Sigmoid colon (tissue), 4 donors: Measurements from ENCODE around the gene UNG.

Source experiments
- CTCF ChIP-seq, 4 experiments: fragments of 450-650 bp in 3 of 4; fragments of 200-600 bp in 1 of 4; IDR thresholded peaks; one replicate each; pipeline ENCODE4 v1.5.1; 2016 to 2019; ENCODE audit warnings: antibody characterized with exemption in 4 of 4, mild to moderate bottlenecking in 3 of 4, moderate library complexity in 2 of 4
- EP300 ChIP-seq, 4 donors: sonication (generic); formaldehyde crosslinking; IDR thresholded peaks; one replicate each; pipeline ENCODE4 v1.6.1; 2017; ENCODE audit warnings: antibody characterized with exemption in 4 of 4
- POLR2A ChIP-seq, 2 donors: fragments of 450-650 bp; IDR thresholded peaks; one replicate each; pipeline ENCODE4 v1.6.1; 2016; ENCODE audit warnings: antibody characterized with exemption in 2 of 2, mild to moderate bottlenecking in 2 of 2, moderate library complexity in 2 of 2
- POLR2AphosphoS5 ChIP-seq, 4 donors: sonication (generic); formaldehyde crosslinking; IDR thresholded peaks; one replicate each; pipeline ENCODE4 v1.6.1; 2017; ENCODE audit warnings: antibody characterized with exemption in 4 of 4

- no peak for TF ChIP-seq CTCF (IDR thresholded peaks at IDR 0.05)
- TF ChIP-seq POLR2A (IDR thresholded peaks at IDR 0.05) = no peak
- TF ChIP-seq POLR2AphosphoS5 (IDR thresholded peaks at IDR 0.05) = peak in 3 of 4 donors; percentile 31 to 59 (median 34)
- TF ChIP-seq EP300 (IDR thresholded peaks at IDR 0.05) = peak in 1 of 4 donors; percentile 33
Observed at GRCh38 chr12:109113661-109114321, 16.4 kb downstream of the UNG start.
